ENCODE data around the gene MYO15A.

DNA sequence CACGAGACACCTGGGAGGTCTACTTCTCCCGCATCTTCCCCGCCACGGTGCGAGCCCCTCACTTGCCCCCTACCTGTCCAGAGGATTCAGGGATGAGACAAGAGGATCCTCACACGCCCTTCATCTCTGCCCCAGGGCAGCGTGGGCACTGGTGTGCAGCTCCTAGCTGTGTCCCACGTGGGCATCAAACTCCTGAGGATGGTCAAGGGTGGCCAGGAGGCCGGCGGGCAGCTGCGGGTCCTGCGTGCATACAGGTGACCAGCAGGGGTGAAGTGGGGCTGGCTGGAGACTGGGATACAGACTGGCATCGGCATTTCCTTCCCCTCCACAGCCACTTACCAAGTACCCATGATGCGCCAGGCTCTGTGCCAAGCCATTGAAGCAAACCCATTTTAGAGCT, 46.6 kb downstream of the MYO15A start:
- TF ChIP-seq, protein P1, sequence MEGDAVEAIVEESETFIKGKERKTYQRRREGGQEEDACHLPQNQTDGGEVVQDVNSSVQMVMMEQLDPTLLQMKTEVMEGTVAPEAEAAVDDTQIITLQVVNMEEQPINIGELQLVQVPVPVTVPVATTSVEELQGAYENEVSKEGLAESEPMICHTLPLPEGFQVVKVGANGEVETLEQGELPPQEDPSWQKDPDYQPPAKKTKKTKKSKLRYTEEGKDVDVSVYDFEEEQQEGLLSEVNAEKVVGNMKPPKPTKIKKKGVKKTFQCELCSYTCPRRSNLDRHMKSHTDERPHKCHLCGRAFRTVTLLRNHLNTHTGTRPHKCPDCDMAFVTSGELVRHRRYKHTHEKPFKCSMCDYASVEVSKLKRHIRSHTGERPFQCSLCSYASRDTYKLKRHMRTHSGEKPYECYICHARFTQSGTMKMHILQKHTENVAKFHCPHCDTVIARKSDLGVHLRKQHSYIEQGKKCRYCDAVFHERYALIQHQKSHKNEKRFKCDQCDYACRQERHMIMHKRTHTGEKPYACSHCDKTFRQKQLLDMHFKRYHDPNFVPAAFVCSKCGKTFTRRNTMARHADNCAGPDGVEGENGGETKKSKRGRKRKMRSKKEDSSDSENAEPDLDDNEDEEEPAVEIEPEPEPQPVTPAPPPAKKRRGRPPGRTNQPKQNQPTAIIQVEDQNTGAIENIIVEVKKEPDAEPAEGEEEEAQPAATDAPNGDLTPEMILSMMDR (conservative IDR thresholded peaks at IDR 0.05 in 1 of 2, IDR thresholded peaks at IDR 0.05 in 1 of 2; ENCODE audit: low read depth in 1 of 2, low read length in 2 of 2), result no peak
- TF ChIP-seq EZH2 (IDR thresholded peaks at IDR 0.05; ENCODE audit: low read length, missing control alignments), result no peak
